Pons (tissue), 1 donor: Measurements from ENCODE around the gene STRC.
"Not testable (repeated sequence)": the region's sequence is repeated elsewhere in the genome, so short reads cannot be mapped to it uniquely, and the experiment has no call there.

Source experiments
- DNase-seq: peaks from one replicate; pipeline ENCODE4 v3.0.0-alpha.2; 2016; ENCODE audit warnings: low spot score

STRC gene

GRCh38 chr15:43563793-43564192 is 54.8 kb downstream of the STRC start:
- DNase-seq: not testable (repeated sequence)

- DNase-seq: not testable (repeated sequence)
These were observed 55.8 kb downstream of the STRC start for GRCh38 chr15:43562753-43563152.

DNA sequence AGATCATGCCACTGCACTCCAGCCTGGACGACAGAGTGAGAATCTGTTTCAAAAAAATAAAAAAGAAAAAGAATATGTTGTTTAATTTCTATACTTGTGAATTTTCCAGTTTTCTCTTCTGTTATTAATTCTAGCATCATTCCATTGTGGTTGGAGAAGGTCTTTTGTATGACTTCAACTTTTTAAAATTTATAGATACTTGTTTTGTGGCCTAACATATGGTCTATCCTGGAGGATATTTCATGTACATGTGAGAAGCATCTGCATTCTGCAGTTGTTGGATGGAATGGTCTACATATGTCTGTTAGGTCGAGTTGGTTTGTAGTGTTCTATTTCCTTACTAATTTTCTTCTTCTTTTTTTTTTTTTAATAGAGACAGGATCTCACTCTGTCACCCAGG is 65.6 kb downstream of the STRC start:
- DNase-seq: no peak

DNA sequence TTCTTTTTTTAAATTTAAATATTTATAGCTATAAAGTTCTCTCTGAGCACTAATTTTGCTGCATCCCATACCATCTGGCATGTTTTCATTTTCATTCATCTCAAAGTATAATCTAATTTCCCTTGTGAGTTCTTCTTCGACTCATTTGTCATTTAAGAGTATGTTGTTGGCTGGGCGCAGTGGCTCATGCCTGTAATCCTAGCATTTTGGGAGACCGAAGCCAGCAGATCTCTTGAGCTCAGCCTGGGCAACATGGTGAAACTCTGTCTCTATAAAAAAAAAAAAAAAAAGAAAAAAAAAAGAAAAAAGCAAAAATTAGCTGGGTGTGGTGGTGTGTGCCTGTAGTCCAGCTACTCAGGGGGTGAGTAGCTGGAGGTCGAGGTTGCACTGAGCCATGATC is 66.3 kb downstream of the STRC start:
- DNase-seq: no peak

DNA sequence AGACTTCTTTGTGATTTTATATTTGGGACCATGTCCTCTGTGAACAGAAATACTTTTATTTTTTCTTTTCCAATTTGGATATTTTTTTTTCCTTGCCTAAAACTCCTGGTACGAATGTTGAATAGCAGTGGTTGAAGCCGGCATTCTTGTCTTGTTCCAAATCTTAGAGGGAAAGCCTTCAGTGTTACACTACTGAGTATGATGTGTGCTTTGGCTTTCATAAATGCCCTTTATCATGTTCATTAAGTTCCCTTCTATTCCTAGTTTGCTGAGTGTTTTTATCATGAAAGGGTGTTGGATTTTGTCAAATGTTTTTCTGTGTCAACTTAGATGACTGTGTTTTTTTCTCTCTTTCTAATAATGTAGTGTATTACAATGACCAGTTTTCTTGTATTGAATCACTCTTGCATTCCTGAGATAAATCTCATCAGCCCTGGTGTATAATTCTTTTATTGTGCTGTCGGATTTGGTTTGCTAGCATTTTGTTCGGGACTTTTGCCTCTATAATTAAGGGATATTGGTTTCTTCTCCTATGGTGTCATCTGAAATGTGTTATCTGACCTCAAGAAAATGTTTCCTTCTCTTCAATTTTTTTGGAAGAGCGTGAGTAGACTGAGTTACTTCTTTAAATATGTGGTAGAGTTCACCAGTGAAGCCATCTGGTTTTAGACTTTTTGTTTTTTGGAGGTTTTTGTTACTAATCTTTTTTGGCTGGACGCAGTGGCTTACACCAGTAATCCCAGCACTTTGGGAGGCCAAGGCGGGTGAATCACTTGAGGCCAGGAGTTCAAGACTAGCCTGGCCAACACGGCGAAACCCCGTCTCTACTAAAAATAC is 67.9 kb downstream of the STRC start:
- DNase-seq: no peak
